Left lobe of liver (tissue), 2 donors: ENCODE results near the gene DHRS3. TPM values are rescaled to one million over a fixed set of nuclear protein-coding genes. Genes with fewer than 3 reads are reported as not detected.
A peak's percentile ranks its signal among the peaks of the same experiment; 100 is the strongest.
"Not testable (repeated sequence)": the region's sequence is repeated elsewhere in the genome, so short reads cannot be mapped to it uniquely, and the experiment has no call there.

ENCODE experiments used
- ATAC-seq: fragments of 200-7000 bp; cut with Tn5 transposase; one replicate; pipeline ENCODE4 v1.9.1; 2020; ENCODE audit warnings: mild to moderate bottlenecking, moderate library complexity
- DNase-seq: peaks from one replicate; pipeline ENCODE4 v3.0.0-alpha.2; 2020; ENCODE audit warnings: low spot score
- total RNA-seq: library from RNA; stranded (reverse); gene quantifications from one replicate; pipeline ENCODE4 v1.2.1, GENCODE V29; 2021
- donor health status: DM: no; HTN: no; CAD: no; lungs with moderate emphysema.
- donor health status: DM: no; HTN: yes; CAD: no.

Gene DHRS3, protein sequence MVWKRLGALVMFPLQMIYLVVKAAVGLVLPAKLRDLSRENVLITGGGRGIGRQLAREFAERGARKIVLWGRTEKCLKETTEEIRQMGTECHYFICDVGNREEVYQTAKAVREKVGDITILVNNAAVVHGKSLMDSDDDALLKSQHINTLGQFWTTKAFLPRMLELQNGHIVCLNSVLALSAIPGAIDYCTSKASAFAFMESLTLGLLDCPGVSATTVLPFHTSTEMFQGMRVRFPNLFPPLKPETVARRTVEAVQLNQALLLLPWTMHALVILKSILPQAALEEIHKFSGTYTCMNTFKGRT
- total RNA-seq = 175 TPM

GRCh38 chr1:12617901-12618660, at the start of gene DHRS3:
DHRS3 (minus strand) TSS chr1:12618210; CDS start chr1:12617348, 862 bp downstream.
- ATAC-seq (peak; percentile 67), DNase-seq (peak; percentile 90)

DNA sequence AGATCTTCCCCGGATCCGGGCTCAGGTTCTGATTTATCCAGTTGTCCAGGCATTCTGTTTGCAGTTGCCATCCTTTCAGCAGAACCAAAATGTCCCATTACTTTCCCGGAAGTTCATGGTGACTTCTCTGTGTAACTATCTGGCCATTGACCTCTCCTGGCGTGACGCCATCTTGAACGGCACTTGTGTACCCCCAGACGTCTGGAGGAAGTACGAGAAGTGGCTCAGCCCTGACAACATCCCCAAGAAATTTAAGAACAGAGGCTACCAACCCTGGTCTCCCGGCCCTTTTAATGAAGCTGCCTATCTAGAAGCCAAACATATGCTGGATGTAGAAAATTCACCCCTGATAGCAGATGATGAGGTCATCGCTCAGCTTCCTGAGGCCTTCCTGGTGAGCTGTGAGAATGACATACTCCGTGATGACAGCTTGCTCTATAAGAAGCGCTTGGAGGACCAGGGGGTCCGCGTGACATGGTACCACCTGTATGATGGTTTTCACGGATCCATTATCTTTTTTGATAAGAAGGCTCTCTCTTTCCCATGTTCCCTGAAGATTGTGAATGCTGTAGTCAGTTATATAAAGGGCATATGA, 48.2 kb upstream of the DHRS3 start:
- ATAC-seq (no peak), DNase-seq (no peak)

GRCh38 chr1:12665511-12665910, 47.5 kb upstream of the DHRS3 start:
- DNase-seq (no peak), ATAC-seq (peak; percentile 45)

DNA sequence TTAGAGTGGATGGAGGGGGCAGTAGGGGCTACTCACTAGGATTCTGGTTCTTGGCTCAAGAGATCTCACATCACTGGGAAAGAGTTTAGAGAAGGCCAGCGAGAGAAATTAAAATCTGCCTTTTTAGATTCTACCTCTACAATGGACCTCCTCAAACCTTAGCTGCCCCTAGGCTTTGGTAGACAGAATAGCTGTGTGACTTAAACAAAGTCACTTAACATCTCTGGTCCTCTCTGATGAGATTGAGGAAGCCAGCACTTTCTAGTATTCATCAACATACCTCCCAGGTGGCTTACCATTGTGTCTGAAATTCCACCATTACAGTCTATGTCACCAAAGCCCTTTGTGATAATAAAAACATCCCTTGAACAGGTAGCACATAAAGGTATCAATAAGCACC, 44.5 kb upstream of the DHRS3 start:
- ATAC-seq (no peak), DNase-seq (no peak)

DNA sequence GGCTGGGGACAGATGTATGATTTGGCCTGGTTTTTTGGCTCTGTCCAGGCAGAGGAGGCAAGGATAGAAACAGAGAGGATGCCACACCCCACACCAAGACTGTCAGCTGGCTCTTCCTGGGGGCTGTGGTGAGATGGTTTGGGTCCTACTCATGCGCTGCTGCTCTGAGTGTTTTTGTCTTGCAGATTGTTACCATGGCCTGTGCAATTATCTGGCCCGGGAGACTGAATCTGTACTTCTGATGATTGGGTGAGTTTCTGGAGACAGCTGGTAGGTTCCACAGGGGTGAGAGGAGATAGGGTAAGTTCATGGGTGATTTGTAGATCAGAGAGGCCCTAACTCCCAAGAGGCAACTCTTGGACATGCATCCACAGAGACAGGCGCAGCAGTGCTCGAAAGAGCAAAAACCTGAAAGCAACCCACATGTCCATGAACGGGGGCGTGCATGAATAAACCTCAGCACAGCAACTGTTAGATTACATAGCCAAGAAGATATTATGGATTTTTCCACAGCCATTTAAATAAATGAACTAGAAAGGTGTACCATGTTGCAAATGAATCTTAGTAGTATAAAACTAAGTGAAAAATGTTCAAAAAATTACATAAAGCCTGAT, 43.7 kb upstream of the DHRS3 start:
- no peak for DNase-seq
- no peak for ATAC-seq

DNA sequence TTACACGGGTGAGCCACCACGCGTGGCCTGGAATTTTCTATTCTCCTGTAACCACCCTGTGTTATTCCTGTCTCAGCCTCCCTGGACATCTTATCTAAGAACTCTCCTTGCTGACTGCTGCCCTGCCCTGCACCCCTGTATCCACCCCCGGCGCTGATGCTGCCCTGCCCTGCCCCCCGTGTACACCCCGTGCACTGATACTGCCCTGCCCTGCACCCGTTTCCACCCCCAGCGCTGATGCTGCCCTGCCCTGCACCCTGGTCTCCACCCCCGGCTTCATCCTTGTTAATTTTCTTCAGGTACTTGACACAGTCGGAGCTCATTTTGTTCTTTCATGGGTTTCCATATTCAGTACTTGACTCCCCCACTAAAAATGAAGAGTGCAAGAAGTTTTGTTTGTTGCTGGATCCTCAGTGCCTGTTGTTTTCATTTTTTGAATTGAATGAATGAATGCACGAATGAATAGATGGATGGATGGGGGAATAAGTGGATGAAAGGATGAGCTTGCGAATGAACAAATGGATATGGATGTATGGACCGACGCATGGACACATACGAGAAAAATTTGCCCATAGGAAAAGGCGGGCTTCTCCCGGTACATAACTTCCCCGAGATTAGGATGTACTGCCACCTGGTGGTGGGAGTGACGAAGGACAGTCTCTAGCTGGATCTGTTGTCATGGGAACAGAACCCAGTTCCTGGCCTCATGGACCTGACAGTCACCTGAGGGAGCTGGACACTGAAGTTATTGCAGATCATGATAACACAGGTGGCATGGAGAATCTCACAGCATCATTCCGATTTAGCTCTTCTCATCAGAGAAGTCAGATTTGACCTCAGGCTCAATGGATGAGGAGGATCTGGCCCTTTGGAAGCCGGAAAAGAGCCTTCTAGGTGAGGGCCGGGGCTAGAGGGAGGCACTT, 40.8 kb upstream of the DHRS3 start:
- peak; percentile 77 for DNase-seq
- ATAC-seq = peak; percentile 99

DNA sequence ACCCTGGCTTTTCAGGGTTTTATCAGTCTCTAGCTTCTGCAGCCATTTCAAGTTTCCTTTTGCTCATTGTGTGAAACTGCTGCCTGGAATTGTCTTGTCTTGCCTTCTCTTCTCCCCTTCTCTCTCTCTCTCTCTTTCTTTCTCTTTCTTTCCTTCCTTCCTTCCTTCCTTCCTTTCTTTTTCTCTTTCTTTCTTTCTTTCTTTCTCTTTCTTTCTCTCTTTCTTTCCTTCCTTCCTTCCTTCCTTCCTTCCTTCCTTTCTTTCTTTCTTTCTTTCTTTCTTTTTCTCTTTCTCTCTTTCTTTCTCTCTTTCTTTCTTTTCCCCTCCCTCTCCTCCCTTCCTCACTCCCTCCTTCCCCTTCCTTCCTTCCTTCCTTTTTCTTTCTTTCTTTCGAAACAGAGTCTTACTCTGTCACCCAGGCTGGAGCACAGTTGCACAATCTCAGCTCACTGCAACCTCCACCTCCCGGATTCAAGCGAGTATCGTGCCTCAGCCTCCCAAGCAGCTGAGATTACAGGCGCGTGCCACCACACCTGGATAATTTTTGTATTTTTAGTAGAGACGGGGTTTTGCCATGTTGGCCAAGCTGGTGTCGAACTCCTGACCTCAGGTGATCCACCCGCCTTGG, 40.0 kb upstream of the DHRS3 start:
- not testable (repeated sequence) for ATAC-seq, DNase-seq

DNA sequence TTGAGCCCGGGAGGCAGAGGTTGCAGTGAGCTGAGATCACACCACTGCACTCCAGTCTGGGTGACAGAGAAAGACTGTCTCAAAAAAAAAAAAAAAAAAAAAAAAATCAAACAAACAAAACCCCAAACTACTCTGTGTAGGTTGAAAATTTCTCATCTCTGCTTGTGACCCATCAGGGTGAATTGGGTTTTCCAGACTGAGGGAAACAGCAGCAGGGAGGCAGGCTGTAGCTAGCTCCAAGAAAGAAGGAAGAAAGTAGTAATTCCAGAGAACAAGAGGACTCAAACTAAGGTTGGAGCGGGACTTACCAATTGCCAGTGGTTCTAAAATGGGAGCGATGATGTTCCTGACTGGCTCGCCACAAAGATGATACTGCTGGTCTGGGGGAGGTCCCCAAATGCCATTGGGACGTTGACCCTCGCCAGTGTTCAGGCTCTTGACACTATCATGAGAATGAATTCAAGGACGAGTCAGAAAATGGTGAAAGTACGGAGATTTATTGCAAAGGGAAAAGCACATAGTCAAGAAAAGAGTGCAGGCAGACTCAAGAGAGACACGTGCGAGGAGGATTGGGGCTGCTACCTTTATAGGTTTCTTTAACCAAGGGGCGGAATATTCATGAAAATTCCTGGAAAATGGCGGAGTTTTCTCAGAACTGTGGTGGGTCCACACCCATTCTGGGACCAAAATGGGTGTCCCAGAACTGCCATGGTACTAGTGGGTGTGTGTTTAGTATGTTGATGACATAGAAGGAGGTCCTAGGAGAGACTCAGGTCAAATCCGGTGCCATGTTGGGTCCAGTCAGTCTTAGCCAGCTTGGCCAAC, 39.3 kb upstream of the DHRS3 start:
- DNase-seq = no peak
- ATAC-seq = no peak

- DNase-seq (no peak), ATAC-seq (no peak)
Measured at GRCh38 chr1:12656575-12656974, 38.6 kb upstream of the DHRS3 start.

- ATAC-seq (no peak), DNase-seq (no peak)
Measured at GRCh38 chr1:12654657-12655056, 36.6 kb upstream of the DHRS3 start.

GRCh38 chr1:12654004-12654567, 36.1 kb upstream of the DHRS3 start:
- DNase-seq = no peak

GRCh38 chr1:12649971-12650421, 32.0 kb upstream of the DHRS3 start:
- DNase-seq (no peak), ATAC-seq (no peak)

More at GRCh38 chr1:12654004-12654567, 36.1 kb upstream of the DHRS3 start:
- no peak for ATAC-seq

DNA sequence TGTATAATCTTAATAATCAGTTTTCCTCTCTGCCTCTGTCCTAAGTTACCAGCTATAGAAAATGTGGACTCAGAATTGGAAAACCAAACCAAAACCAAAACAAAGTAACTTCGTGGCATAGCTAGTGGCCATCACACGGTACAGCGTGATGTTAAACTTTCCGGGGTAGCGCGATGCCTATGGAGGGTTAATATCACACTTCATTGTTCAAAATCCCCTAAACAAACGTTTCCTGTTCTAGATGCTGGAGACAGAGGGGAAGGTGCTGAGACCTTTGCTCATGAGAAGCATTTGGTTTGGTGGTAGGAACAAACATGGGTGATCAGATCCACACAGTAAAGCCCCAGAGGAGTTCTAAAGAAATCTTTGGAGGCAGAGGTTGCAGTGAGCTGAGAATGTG, 30.7 kb upstream of the DHRS3 start:
- no peak for ATAC-seq
- DNase-seq = no peak

DNA sequence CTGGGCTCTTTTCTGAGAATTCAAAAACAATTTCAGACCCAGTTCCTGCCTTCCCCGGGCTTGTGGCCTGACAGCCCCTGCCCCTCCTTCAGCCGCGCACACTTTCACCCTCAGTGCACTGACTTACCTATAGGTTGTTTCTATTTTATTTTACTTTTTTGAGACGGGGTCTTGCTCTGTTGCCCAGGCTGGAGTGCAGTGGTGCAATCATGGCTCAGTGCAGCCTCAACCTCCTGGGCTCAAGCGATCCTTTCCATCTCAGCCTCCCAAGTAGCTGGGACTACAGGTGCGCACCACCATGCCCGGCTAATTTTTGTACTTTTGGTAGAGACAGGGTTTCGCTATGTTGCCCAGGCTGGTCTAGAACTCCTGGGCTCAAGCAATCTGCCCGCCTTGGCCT, 27.4 kb upstream of the DHRS3 start:
- DNase-seq, ATAC-seq: not testable (repeated sequence)

DNA sequence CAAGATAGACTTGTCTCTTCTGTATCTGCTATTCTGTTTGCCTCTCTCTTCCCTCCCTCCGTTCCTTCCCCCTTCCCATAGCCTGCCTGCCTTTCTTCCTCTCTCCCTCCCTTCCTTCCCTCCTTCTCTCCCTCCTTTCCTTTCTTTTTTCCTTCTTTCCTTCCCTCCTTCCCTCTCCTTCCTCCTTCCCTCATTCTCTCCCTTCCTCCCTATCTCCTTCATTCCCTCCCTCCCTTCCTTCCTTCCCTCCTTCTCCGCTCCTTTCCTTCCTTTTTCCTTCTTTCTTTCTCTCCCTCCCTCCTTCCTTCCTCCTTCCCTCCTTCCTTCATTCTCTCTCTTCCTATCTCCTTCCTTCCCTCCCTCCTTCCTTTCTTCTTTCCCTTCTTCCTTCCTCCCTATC, 26.8 kb upstream of the DHRS3 start:
- DNase-seq = no peak
- no peak for ATAC-seq

GRCh38 chr1:12644237-12644636, 26.2 kb upstream of the DHRS3 start:
- ATAC-seq (no peak), DNase-seq (no peak)

GRCh38 chr1:12643785-12644184, 25.8 kb upstream of the DHRS3 start, which contains the start of gene AADACL4:
AADACL4 (plus strand) TSS chr1:12644085; CDS start chr1:12644547, 462 bp downstream.
- ATAC-seq = no peak
- no peak for DNase-seq

DNA sequence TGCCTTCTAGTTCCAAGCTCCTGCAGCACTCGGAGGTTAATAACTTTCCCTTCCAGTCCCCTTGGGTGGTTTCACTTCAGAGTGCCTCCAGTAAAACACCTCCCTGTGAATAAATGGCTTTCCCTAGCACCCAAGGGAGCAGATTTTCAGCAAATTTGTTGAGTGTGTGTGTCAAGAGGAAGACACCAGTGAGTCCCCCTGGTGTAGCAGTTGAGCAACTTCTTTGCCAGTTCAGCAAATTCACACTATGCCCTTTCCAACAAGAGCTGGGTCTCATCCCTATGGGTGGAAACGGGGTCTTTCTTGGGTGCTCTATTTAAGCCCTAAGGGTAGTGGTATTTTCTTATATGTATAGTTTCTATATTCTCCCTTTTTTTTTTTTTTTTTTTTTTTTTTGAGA, 25.1 kb upstream of the DHRS3 start:
- DNase-seq (no peak), ATAC-seq (no peak)

DNA sequence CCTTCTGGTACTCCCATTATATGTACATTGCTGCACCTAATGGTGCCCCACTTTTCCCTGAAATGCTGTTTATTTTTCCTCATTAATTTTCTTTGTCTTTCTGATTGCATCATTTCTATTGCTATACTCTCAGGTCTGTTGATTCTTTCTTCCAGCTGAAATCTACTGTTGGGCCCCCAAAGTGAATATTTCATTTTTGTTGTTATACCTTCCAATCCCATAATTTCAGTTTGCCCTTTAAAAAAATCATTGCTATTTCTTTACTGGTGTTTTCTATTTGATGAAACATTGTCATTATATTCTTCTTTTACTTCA, 22.9 kb upstream of the DHRS3 start:
- ATAC-seq = no peak
- DNase-seq = no peak
